IPS DF 4.7 (cell line): ENCODE data around the gene SIPA1L2.

Experiments used
- DNase-seq: peaks from one replicate; pipeline ENCODE4 v3.0.0-alpha.2; 2013; ENCODE audit warnings: low spot score; ENCODE audit errors: extremely low read depth

Gene SIPA1L2

DNA sequence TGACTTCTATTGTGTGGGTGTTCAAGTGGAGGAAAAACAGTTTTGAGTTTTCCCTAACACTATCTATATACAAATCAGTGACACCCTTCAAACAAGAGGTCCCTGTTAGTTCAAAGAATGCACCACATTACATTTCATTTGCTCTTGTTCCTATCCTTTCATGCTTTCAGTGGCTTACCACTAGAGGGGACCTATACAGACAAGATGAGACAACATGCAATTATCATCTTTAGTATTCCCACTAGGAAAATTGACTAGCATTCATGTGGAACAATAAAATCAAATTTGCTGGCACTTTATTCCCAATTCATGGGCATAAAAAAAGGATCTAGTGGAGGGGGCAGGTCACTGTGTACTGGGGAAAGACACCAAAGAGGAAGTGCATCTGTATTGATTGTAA lies 13.3 kb upstream of the SIPA1L2 start:
- no peak for DNase-seq

DNA sequence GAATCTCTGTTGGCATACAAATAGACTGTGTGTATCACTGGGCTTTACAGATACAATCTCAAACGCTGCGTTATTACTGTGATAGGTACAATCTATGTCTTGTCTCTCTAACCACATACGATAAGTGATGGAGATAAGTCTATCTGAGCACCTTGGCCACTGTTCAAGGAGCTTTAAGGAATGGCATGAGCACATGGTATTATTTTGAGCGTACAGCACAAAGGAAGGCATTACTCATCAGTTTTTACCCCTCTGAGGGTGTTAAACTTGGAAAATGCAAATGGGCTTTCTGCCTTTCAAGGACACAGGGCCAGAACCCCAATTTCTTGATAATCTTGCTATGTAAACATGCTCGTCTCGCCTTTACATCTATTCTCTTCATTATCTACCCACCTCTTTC lies 11.6 kb upstream of the SIPA1L2 start:
- no peak for DNase-seq

GRCh38 chr1:232636799-232637198 lies 6.9 kb upstream of the SIPA1L2 start:
- DNase-seq: no peak

DNA sequence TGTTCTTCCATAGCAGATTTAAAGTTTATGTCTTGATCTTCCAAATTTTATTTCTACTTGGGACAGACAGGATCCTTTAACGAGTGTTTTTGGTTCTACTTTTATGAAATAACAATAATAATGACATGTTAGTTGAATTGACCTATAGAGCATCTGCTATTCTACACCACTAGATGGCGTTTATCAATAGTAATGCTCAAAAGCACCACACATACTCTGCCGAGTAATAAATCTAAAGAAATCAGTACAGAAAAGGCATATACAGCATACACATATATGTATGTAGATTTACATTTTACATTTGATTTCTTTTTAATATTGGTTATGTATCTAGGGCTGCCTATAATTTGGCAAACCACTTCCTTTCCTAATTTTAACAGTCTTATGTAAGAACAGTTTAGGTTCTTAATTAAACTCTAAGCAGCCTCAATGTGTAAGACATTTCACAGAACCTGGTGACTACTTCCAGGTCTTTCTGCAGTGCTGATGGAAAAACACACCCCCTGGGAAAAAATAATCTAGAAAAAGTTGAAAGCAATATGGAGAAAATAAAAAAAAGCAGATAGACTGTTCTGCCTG lies 5.9 kb upstream of the SIPA1L2 start:
- DNase-seq: no peak

- DNase-seq: no peak
These were observed 5.3 kb upstream of the SIPA1L2 start for GRCh38 chr1:232635279-232635678.

GRCh38 chr1:232634096-232634495 lies 4.2 kb upstream of the SIPA1L2 start:
- DNase-seq: no peak

GRCh38 chr1:232630894-232631195 lies 912 bp upstream of the SIPA1L2 start:
- no peak for DNase-seq

- no peak for DNase-seq
These were observed 485 bp downstream of the SIPA1L2 start for GRCh38 chr1:232629250-232630046.

DNA sequence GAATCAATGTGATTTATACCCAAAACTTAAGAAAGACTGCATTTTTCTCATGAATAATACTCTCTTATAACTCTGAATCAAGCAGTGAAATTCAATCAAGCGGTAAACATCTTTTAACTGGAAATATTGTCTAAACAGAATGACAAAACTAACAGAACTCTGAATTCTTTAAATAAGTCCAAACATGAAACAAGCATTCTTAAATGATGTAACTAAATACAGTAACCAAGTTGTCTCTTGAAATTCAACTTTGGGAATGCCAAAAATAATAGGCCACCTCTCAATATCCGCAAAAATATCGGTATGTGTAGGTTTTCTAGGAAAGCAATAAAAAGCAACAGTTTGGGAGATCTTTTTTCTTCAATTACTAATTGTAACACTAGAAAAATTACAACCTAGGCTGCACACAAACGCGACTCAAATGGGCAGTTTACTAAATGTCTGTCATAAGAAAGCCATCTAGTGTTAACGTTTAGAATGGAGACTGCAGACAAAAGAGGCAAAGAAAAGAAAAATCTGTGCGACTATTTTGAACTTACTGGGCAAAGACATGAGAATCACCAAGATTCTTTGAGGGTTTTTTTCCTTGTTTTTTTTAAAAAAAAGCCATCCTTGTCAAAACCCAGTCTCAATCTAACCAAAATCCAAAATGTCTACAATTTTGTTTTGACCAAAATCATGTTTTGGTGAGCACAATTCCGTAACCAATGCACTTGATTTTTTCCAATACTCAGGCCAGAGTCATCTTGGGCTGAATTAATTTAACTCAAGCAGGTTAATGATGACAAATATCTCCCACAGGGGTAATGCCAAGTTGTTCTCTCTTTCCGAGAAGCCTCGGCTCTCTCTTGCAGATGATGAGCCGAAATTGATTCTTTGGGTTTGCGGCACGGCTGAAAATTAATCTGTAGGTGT lies 1.3 kb downstream of the SIPA1L2 start:
- no peak for DNase-seq

GRCh38 chr1:232627645-232628334 lies 2.1 kb downstream of the SIPA1L2 start:
- DNase-seq: no peak

DNA sequence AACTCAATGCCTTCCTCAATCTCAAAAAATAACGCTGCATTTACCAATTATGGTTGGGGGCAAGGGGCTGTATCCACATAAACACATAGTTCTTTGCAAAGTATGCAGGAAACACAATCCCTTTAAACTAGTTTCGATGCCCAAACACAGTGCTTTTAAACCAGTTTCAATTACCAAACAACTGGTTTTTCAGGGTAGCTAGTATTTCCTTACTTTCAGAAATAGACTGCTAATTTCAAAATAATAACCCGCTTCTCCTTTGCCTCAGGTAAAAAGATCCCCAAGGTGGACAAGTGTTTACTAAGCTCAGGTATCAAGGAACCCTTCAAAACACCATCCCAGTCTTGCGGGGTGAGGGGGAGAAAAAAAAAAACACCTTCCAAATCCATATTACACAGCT lies 2.8 kb downstream of the SIPA1L2 start:
- no peak for DNase-seq

- DNase-seq: no peak
These were observed 3.5 kb downstream of the SIPA1L2 start for GRCh38 chr1:232626452-232626851.

DNA sequence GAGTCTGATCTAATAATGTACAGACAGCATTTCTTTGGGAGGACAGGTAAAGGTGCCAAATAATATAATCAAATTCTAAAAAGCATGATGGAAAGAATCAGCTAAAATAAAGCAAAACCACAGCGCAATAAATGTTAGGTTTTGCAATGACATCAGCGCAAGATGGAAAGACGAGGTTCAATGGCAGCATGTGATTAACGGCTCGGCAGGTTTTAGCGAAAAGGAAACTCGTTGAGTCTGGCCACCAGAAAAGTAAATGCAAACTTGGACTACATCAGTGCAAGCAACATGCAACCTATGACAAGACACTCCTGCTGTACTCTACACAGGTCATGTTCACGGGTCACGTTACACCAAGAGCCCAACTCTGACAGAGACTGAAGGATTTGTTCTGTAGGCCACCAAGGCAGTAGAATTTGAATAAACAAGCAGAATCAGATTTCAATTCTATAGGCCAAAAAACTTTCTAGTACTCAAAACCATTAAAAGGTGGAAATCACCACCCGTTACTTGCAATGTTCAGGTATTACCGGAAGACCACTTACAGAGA lies 4.5 kb downstream of the SIPA1L2 start:
- no peak for DNase-seq

GRCh38 chr1:232624546-232625281 lies 5.2 kb downstream of the SIPA1L2 start:
- no peak for DNase-seq

DNA sequence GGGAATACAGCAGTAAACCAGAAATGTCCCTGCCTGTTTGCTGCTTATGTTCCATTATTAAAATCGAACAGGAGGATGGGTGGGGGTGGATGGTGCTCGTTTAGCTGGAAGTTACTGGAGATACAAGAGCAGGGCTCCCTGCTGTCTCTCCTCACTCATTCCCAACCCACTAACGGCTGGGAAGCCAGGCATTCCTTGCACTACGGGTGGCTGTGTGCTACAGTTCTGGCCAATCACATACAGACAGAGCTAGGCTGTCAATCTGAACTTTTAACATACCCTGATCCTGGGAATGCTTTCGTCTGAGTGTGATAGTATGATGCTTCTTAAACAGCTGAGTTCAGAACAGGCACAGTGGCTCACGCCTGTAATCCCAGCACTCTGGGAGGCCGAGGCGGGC lies 7.0 kb downstream of the SIPA1L2 start:
- DNase-seq: no peak

DNA sequence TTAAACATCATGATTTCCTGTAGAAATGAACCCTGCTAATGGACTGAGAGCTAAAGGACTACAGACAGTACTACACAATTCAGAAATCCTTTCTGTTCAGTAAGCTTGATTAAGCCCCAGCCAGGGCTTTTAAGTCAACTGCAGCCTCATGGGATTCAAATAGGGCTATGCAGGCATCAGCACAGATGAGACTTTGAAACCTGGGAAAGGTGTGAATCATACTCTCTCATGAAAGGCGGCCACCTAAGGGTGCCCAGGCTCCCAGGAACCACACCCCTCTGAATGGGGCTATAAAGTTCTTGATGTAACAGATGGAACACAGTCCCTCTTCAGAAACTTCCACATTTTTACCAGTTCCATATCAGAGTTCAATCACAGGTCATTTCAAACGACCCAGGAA lies 7.6 kb downstream of the SIPA1L2 start:
- DNase-seq: no peak

GRCh38 chr1:232621050-232621449 lies 8.9 kb downstream of the SIPA1L2 start:
- no peak for DNase-seq

- DNase-seq: no peak
These were observed 9.5 kb downstream of the SIPA1L2 start for GRCh38 chr1:232620356-232620969.

- DNase-seq: no peak
These were observed 12.7 kb downstream of the SIPA1L2 start for GRCh38 chr1:232617237-232617636.

- DNase-seq: no peak
These were observed 14.6 kb downstream of the SIPA1L2 start for GRCh38 chr1:232615306-232615800.
